IPS DF 4.7 (cell line): Measurements from ENCODE around the gene STON2.
"Not testable (repeated sequence)": the region's sequence is repeated elsewhere in the genome, so short reads cannot be mapped to it uniquely, and the experiment has no call there.

Experiments
- DNase-seq: peaks from one replicate; pipeline ENCODE4 v3.0.0-alpha.2; 2013; ENCODE audit warnings: low spot score; ENCODE audit errors: extremely low read depth

The STON2 gene

GRCh38 chr14:81384900-81385299, 15.2 kb downstream of the STON2 start:
- no peak for DNase-seq

- DNase-seq: no peak
These were observed 17.5 kb downstream of the STON2 start for GRCh38 chr14:81382517-81383225.

GRCh38 chr14:81380009-81380408, 20.1 kb downstream of the STON2 start:
- DNase-seq: not testable (repeated sequence)

- no peak for DNase-seq
These were observed 28.3 kb downstream of the STON2 start for GRCh38 chr14:81371802-81372201.

- DNase-seq: no peak
These were observed 32.6 kb downstream of the STON2 start for GRCh38 chr14:81367563-81367962.

- DNase-seq: no peak
These were observed 33.2 kb downstream of the STON2 start for GRCh38 chr14:81366884-81367283.

- DNase-seq: no peak
These were observed 33.9 kb downstream of the STON2 start for GRCh38 chr14:81366214-81366613.

GRCh38 chr14:81363746-81364378, 36.3 kb downstream of the STON2 start:
- DNase-seq: no peak

- no peak for DNase-seq
These were observed 46.3 kb downstream of the STON2 start for GRCh38 chr14:81353691-81354323.

- DNase-seq: no peak
These were observed 47.7 kb downstream of the STON2 start for GRCh38 chr14:81352413-81352812.

- no peak for DNase-seq
These were observed 48.9 kb downstream of the STON2 start for GRCh38 chr14:81351205-81351604.

- no peak for DNase-seq
These were observed 49.6 kb downstream of the STON2 start for GRCh38 chr14:81350344-81351130.

- DNase-seq: no peak
These were observed 52.1 kb downstream of the STON2 start for GRCh38 chr14:81348061-81348460.

GRCh38 chr14:81345781-81346180, 54.3 kb downstream of the STON2 start:
- DNase-seq: no peak

GRCh38 chr14:81344481-81345160, 55.5 kb downstream of the STON2 start:
- DNase-seq: no peak

GRCh38 chr14:81343701-81344100, 56.4 kb downstream of the STON2 start:
- no peak for DNase-seq

GRCh38 chr14:81342850-81343580, 57.1 kb downstream of the STON2 start:
- no peak for DNase-seq

GRCh38 chr14:81341781-81342180, 58.3 kb downstream of the STON2 start:
- no peak for DNase-seq

- no peak for DNase-seq
These were observed 58.8 kb downstream of the STON2 start for GRCh38 chr14:81341370-81341769.

GRCh38 chr14:81340201-81340600, 59.9 kb downstream of the STON2 start:
- no peak for DNase-seq

- no peak for DNase-seq
These were observed 63.1 kb downstream of the STON2 start for GRCh38 chr14:81337073-81337472.
